Measurements from ENCODE around the gene SOX1.

DNA sequence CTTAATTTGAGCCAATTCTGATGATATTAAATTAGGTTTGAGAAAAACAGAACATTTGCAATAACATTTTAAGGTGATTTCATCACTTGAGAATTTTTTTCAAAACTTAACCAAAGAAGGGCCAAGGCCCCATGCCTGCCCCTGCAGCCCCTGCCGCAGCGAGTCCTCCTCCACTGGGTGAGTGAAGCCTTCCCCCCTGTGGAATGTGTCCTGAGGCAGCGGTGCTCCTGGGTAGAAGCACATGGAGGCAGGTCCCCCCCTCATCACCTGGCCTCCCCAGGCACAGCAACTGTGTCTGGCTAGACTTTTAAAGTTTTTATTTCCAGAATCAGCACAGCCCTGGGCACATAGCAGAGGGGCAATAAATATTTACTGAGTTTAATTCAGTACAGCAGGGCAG, 10.8 kb downstream of the SOX1 start:
- TF ChIP-seq REST (IDR thresholded peaks at IDR 0.05; ENCODE audit: low read depth, low read length): no peak
- TF ChIP-seq POLR2A (IDR thresholded peaks at IDR 0.05; ENCODE audit: low read depth, low read length): no peak
- TF ChIP-seq FOXK2 (IDR thresholded peaks at IDR 0.05): no peak
- no peak for TF ChIP-seq CTCF (IDR thresholded peaks at IDR 0.05 in 2 of 3, conservative IDR thresholded peaks at IDR 0.05 in 1 of 3; ENCODE audit: control insufficient read depth in 2 of 3, extremely low read depth in 1 of 3, insufficient read depth in 1 of 3, low read depth in 3 of 3, low read length in 3 of 3)
- TF ChIP-seq SIN3A (IDR thresholded peaks at IDR 0.05; ENCODE audit: low read depth, low read length): no peak
- TF ChIP-seq ZBTB33 (IDR thresholded peaks at IDR 0.05): no peak
- no peak for TF ChIP-seq CBX5 (IDR thresholded peaks at IDR 0.05; ENCODE audit: low read depth)
- TF ChIP-seq POLR2AphosphoS5 (IDR thresholded peaks at IDR 0.05; ENCODE audit: low read length): no peak
- no peak for TF ChIP-seq HDAC6 (IDR thresholded peaks at IDR 0.05; ENCODE audit: unreplicated experiment)
- no peak for TF ChIP-seq ETV6 (conservative IDR thresholded peaks at IDR 0.05 in 1 of 2, IDR thresholded peaks at IDR 0.05 in 1 of 2; ENCODE audit: borderline replicate concordance in 1 of 2, low read depth in 1 of 2)
- TF ChIP-seq JUNB (IDR thresholded peaks at IDR 0.05): no peak
- TF ChIP-seq SMARCA5 (IDR thresholded peaks at IDR 0.05): no peak
- no peak for TF ChIP-seq FOS (IDR thresholded peaks at IDR 0.05; ENCODE audit: borderline replicate concordance, extremely low read depth, insufficient read length)
- no peak for TF ChIP-seq USF2 (IDR thresholded peaks at IDR 0.05; ENCODE audit: borderline replicate concordance, low read depth, low read length)
